H1 (cell line): Measurements from ENCODE around the gene CNRIP1. TPM values are rescaled to one million over a fixed set of nuclear protein-coding genes. Genes with fewer than 3 reads are reported as not detected.

Experiments used
- CTCF ChIA-PET: fragments of 300-600 bp; sonication (Branson Sonifier 250); formaldehyde crosslinking; loops from one replicate; lab custom pipeline; 2021; ENCODE audit not compliant: partially characterized antibody; lab: Charles Lee
- POLR2A ChIA-PET: fragments of 300-600 bp; sonication (Branson Sonifier 250); formaldehyde crosslinking; loops from one replicate; lab custom pipeline; 2021; ENCODE audit warnings: inconsistent platforms; ENCODE audit not compliant: partially characterized antibody; lab: Charles Lee
- DNase-seq, 2 experiments: peaks; one replicate each; pipeline versions ENCODE4 v3.0.0 to v3.0.0-alpha.2; 2010 to 2022; ENCODE audit warnings: low spot score in 2 of 2, low read depth in 1 of 2, mixed read lengths in 1 of 2
- FAIRE-seq: peaks from 2 replicates; lab custom pipeline; 2011; peaks lifted over from hg19 to GRCh38; lab: Jason Lieb, UNC
- H2AFZ ChIP-seq: 2 replicates; pipeline ENCODE4 v1.8.1; 2012; ENCODE audit warnings: low read length, inconsistent platforms
- H2AK5ac ChIP-seq: 2 replicates; pipeline ENCODE4 v1.6.1; 2013; ENCODE audit warnings: low read depth, low read length
- H2BK120ac ChIP-seq: replicated peaks from 2 replicates; pipeline ENCODE3; 2013; ENCODE audit warnings: low read depth, low read length, inconsistent platforms
- H2BK12ac ChIP-seq: 2 replicates; pipeline ENCODE4 v1.6.1; 2013; ENCODE audit warnings: low read depth, low read length
- H2BK15ac ChIP-seq: 2 replicates; pipeline ENCODE4 v1.6.1; 2013; ENCODE audit warnings: low read length
- H2BK20ac ChIP-seq: 2 replicates; pipeline ENCODE4 v1.6.1; 2013; ENCODE audit warnings: low read length
- H2BK5ac ChIP-seq: 2 replicates; pipeline ENCODE4 v1.6.1; 2013; ENCODE audit warnings: low read depth, low read length
- H3K14ac ChIP-seq: 2 replicates; pipeline ENCODE4 v1.6.1; 2013; ENCODE audit warnings: inconsistent platforms; ENCODE audit not compliant: insufficient read length
- H3K18ac ChIP-seq: 2 replicates; pipeline ENCODE4 v1.6.1; 2013; ENCODE audit warnings: low read length; ENCODE audit errors: extremely low read depth
- H3K23ac ChIP-seq: 2 replicates; pipeline ENCODE4 v1.6.1; 2013; ENCODE audit warnings: inconsistent platforms; ENCODE audit not compliant: insufficient read length
- H3K23me2 ChIP-seq: 2 replicates; pipeline ENCODE4 v1.6.1; 2013; ENCODE audit warnings: low read depth, low read length
- H3K27ac ChIP-seq: 2 replicates; pipeline ENCODE4 v1.6.1; 2011; ENCODE audit warnings: low read depth, low read length, inconsistent platforms
- H3K27me3 ChIP-seq, 4 experiments: replicated peaks in 1 of 4; 1 replicate in 1 of 4; 2 replicates in 3 of 4; pipeline versions ENCODE4 v1.6.1 to v1.8.1; 2011 to 2013; ENCODE audit warnings: low read length in 3 of 4, mild to moderate bottlenecking in 3 of 4, inconsistent platforms in 2 of 4, mixed read lengths in 2 of 4, moderate library complexity in 1 of 4; ENCODE audit not compliant: control insufficient read depth in 3 of 4, insufficient read depth in 3 of 4; ENCODE audit errors: extremely low read depth in 1 of 4
- H3K36me3 ChIP-seq, 4 experiments: 2 replicates each; pipeline versions ENCODE4 v1.6.1 to v1.8.1; 2011 to 2013; ENCODE audit warnings: mild to moderate bottlenecking in 4 of 4, low read length in 3 of 4, moderate library complexity in 2 of 4, control low read depth in 1 of 4, inconsistent platforms in 1 of 4; ENCODE audit not compliant: insufficient read depth in 4 of 4, control insufficient read depth in 2 of 4
- H3K4ac ChIP-seq: replicated peaks from 2 replicates; pipeline ENCODE3; 2013; ENCODE audit warnings: low read length, low read depth, mixed read lengths, inconsistent platforms; ENCODE audit not compliant: insufficient read length
- H3K4me1 ChIP-seq, 4 experiments: replicated peaks in 1 of 4; 1 replicate in 1 of 4; 2 replicates in 3 of 4; pipeline versions ENCODE4 v1.6.1 to v1.8.1; 2011 to 2013; ENCODE audit warnings: low read length in 3 of 4, inconsistent platforms in 2 of 4, mixed read lengths in 1 of 4; ENCODE audit not compliant: insufficient read depth in 4 of 4, control insufficient read depth in 3 of 4
- H3K4me2 ChIP-seq, 2 experiments: 2 replicates each; pipeline versions ENCODE4 v1.6.1 to v1.8.1; 2011 to 2013; ENCODE audit warnings: low read depth in 2 of 2, low read length in 2 of 2, control low read depth in 1 of 2, inconsistent platforms in 1 of 2, mild to moderate bottlenecking in 1 of 2; ENCODE audit not compliant: insufficient read depth in 1 of 2
- H3K4me3 ChIP-seq, 4 experiments: fragments of 200-600, 300-600 bp in 1 of 4; sonication (generic), shearing (Covaris generic), sonication (Bioruptor Twin) in 1 of 4; 2 replicates each; pipeline versions ENCODE4 v1.5.1 to v1.8.1; 2011 to 2016; ENCODE audit warnings: low read length in 4 of 4, low read depth in 3 of 4, control low read depth in 2 of 4, inconsistent platforms in 2 of 4, mild to moderate bottlenecking in 2 of 4, mixed read lengths in 1 of 4, moderate library complexity in 1 of 4; ENCODE audit not compliant: insufficient read depth in 2 of 4; ENCODE audit errors: extremely low read depth in 1 of 4
- H3K56ac ChIP-seq: replicated peaks from 2 replicates; pipeline ENCODE3; 2013; ENCODE audit warnings: low read depth, mild to moderate bottlenecking, mixed read lengths, low read length, inconsistent platforms; ENCODE audit not compliant: insufficient read length
- H3K79me1 ChIP-seq: 2 replicates; pipeline ENCODE4 v1.6.1; 2013; ENCODE audit warnings: low read depth, low read length, control low read depth
- H3K79me2 ChIP-seq, 2 experiments: 2 replicates each; pipeline versions ENCODE4 v1.6.1 to v1.8.1; 2012 to 2013; ENCODE audit warnings: low read length in 2 of 2, mild to moderate bottlenecking in 2 of 2, inconsistent platforms in 1 of 2; ENCODE audit not compliant: insufficient read depth in 2 of 2, control insufficient read depth in 1 of 2
- H3K9ac ChIP-seq, 4 experiments: replicated peaks in 1 of 4; 1 replicate in 1 of 4; 2 replicates in 3 of 4; pipeline versions ENCODE4 v1.6.1 to v1.8.1; 2011 to 2013; ENCODE audit warnings: low read depth in 3 of 4, low read length in 3 of 4, control low read depth in 2 of 4, mild to moderate bottlenecking in 2 of 4, moderate library complexity in 2 of 4, inconsistent platforms in 1 of 4; ENCODE audit errors: extremely low read depth in 1 of 4
- H3K9me3 ChIP-seq, 2 experiments: 2 replicates each; pipeline versions ENCODE4 v1.6.1 to v1.8.1; 2012 to 2013; ENCODE audit warnings: mild to moderate bottlenecking in 2 of 2, moderate library complexity in 2 of 2, control low read depth in 1 of 2, inconsistent platforms in 1 of 2, low read depth in 1 of 2, low read length in 1 of 2, mixed read lengths in 1 of 2; ENCODE audit not compliant: insufficient read depth in 2 of 2
- H4K20me1 ChIP-seq, 2 experiments: replicated peaks in 1 of 2; 2 replicates each; pipeline versions ENCODE3 to v1.8.1; 2011 to 2013; ENCODE audit warnings: inconsistent platforms in 2 of 2, low read length in 2 of 2, mild to moderate bottlenecking in 1 of 2; ENCODE audit not compliant: insufficient read depth in 2 of 2, control insufficient read depth in 1 of 2
- H4K5ac ChIP-seq: 2 replicates; pipeline ENCODE4 v1.6.1; 2013; ENCODE audit warnings: low read length, low read depth, mixed read lengths, inconsistent platforms; ENCODE audit not compliant: insufficient read length
- H4K8ac ChIP-seq: 2 replicates; pipeline ENCODE4 v1.8.0; 2013; ENCODE audit warnings: mild to moderate bottlenecking, moderate library complexity, low read length, inconsistent platforms; ENCODE audit not compliant: insufficient read depth; ENCODE audit errors: extremely low read depth
- H4K91ac ChIP-seq: replicated peaks from 2 replicates; pipeline ENCODE3; 2013; ENCODE audit warnings: low read length, mixed read lengths, inconsistent platforms; ENCODE audit not compliant: insufficient read length
- HDAC2 ChIP-seq, 2 experiments: fragments of 300-600 bp in 1 of 2; sonication (generic) in 1 of 2; IDR thresholded peaks; 2 replicates each; pipeline ENCODE4 v1.6.1; 2011 to 2012; ENCODE audit warnings: low read depth in 2 of 2, low read length in 2 of 2, mild to moderate bottlenecking in 2 of 2, moderate library complexity in 2 of 2, borderline replicate concordance in 1 of 2, inconsistent platforms in 1 of 2
- JUN ChIP-seq: IDR thresholded peaks from 2 replicates; pipeline ENCODE4 v1.6.1; 2011; ENCODE audit warnings: low read depth, mild to moderate bottlenecking, improper control_type of control experiment, low read length
- MAFK ChIP-seq: IDR thresholded peaks from 2 replicates; pipeline ENCODE4 v1.6.1; 2012; ENCODE audit warnings: low read depth, mild to moderate bottlenecking, improper control_type of control experiment, low read length
- SAP30 ChIP-seq: fragments of 300-600 bp; sonication (generic); IDR thresholded peaks from 2 replicates; pipeline ENCODE4 v1.7.1; 2012; ENCODE audit warnings: low read length, moderate library complexity, mild to moderate bottlenecking, inconsistent platforms; ENCODE audit not compliant: insufficient read depth, insufficient replicate concordance
- SP1 ChIP-seq: IDR thresholded peaks from 2 replicates; pipeline ENCODE4 v1.6.1; 2011; ENCODE audit warnings: low read depth, low read length
- SP2 ChIP-seq: IDR thresholded peaks from 2 replicates; pipeline ENCODE4 v1.6.1; 2012; ENCODE audit warnings: mild to moderate bottlenecking, low read length, inconsistent platforms
- SRF ChIP-seq: IDR thresholded peaks from 2 replicates; pipeline ENCODE4 v1.6.1; 2011; ENCODE audit warnings: mild to moderate bottlenecking, low read depth, low read length, moderate library complexity
- TAF1 ChIP-seq: IDR thresholded peaks from 2 replicates; pipeline ENCODE4 v1.6.1; 2011; ENCODE audit warnings: mild to moderate bottlenecking, low read depth, low read length
- WGBS, 2 experiments: shearing (Covaris generic) in 1 of 2; methylation state at CpG; one replicate each; pipeline versions ENCODE4 v1.1.6 to v1.1.7; 2013 to 2015; ENCODE audit warnings: low lambda C conversion rate in 2 of 2, mixed read lengths in 2 of 2, inconsistent platforms in 1 of 2, low coverage in 1 of 2, missing lambda C conversion rate in 1 of 2; ENCODE audit not compliant: insufficient replicate concordance in 2 of 2, insufficient coverage in 1 of 2, insufficient read length in 1 of 2; ENCODE audit errors: extremely low coverage in 1 of 2, missing lambda C conversion rate in 1 of 2; 5-methylcytosine and 5-hydroxymethylcytosine counted together
- polyA plus RNA-seq, 7 experiments: library from polyadenylated mRNA; depleted of rRNA in 3 of 7; stranded (reverse) in 5 of 7; unstranded in 2 of 7; fragments of >200 nt in 5 of 7; fragments of 200-250 nt in 2 of 7; gene quantifications; 1 replicate in 5 of 7; 2 replicates in 1 of 7; 4 replicates in 1 of 7; pipeline versions ENCODE4 v1.2.1 to v1.2.3, GENCODE V29; 2011 to 2013; ENCODE audit warnings: missing spikeins in 2 of 7, mixed read lengths in 2 of 7
- total RNA-seq: library from RNA; stranded (reverse); fragmentation: NEBNext Ultra II Directional; extraction: Animal tissue kit (Norgen Biotek cat#: 25700); gene quantifications from 2 replicates; pipeline ENCODE4 v1.2.1, GENCODE V29; 2021
- TF ChIP-seq, protein P1 (sequence below): IDR thresholded peaks from 2 replicates; pipeline ENCODE4 v1.6.1; 2012; ENCODE audit warnings: low read length, inconsistent platforms

The CNRIP1 gene
- total and polyA plus RNA-seq, 2 of the 8 experiments (the other 6 are each of a cell fraction or from before 2014, with no cell fraction given): 4.6 to 7.0 TPM

DNA sequence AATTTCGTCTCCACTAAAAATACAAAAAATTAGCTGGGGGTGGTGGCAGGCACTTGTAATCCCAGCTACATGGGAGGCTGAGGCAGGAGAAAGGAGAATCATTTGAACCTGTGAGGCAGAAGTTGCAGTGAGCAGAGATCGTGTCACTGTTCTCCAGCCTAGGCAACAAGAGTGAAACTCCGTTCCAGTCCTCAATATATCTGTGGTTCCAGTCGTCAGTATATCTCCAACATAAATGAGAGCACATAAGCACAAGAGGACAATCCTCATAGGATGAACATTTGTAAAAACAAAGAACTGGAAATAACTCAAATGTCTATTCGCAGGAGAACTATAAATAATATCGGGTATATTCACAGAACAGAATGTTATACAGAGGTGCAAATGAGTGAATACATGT lies 32.2 kb upstream of the CNRIP1 start:
- H4K5ac ChIP-seq: no peak overlapping the region
- POLR2A ChIA-PET: no interaction called here

More for the DNA sequence above, 32.2 kb upstream of the CNRIP1 start:
- no peaks in the 10 kb centered on the region for H3K36me3 ChIP-seq
- DNase-seq (no peak), FAIRE-seq (no peak)
- no peaks in the 10 kb centered on the region for H3K79me1 ChIP-seq
- WGBS, 2 experiments: 86% methylated on average over 6 of the region's 6 CpGs; no CpG with 5 or more reads in 1 of the 2 experiments
- H2BK12ac ChIP-seq: no peak overlapping the region
- H4K8ac ChIP-seq: no peak overlapping the region
- H3K4ac ChIP-seq: no peak overlapping the region
- H3K4me2 ChIP-seq: no peak overlapping the region
- no peak overlapping the region for H2AFZ ChIP-seq
- H2BK20ac ChIP-seq: no peak overlapping the region
- no peaks in the 10 kb centered on the region; a peak in 1 of 4 replicates for H3K9me3 ChIP-seq
- no peak overlapping the region for H3K9ac ChIP-seq
- no peak overlapping the region for H2AK5ac ChIP-seq
- no peak for TF ChIP-seq SP2
- no peak for TF ChIP-seq SAP30
- TF ChIP-seq SP1: no peak
- TF ChIP-seq MAFK: no peak
- no peak for TF ChIP-seq SRF
- no peak for TF ChIP-seq JUN
- TF ChIP-seq TAF1: no peak
- TF ChIP-seq, protein P1, sequence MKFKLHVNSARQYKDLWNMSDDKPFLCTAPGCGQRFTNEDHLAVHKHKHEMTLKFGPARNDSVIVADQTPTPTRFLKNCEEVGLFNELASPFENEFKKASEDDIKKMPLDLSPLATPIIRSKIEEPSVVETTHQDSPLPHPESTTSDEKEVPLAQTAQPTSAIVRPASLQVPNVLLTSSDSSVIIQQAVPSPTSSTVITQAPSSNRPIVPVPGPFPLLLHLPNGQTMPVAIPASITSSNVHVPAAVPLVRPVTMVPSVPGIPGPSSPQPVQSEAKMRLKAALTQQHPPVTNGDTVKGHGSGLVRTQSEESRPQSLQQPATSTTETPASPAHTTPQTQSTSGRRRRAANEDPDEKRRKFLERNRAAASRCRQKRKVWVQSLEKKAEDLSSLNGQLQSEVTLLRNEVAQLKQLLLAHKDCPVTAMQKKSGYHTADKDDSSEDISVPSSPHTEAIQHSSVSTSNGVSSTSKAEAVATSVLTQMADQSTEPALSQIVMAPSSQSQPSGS: no peak
- TF ChIP-seq HDAC2 (IDR thresholded peaks at IDR 0.05; ENCODE audit: borderline replicate concordance in 1 of 2, low read depth in 2 of 2, low read length in 2 of 2): no peak
- H3K18ac ChIP-seq: no peak overlapping the region
- no peaks in the 10 kb centered on the region for H3K23me2 ChIP-seq
- H4K20me1 ChIP-seq: no peaks in the 10 kb centered on the region
- H2BK15ac ChIP-seq: no peak overlapping the region
- no peaks in the 10 kb centered on the region for H3K79me2 ChIP-seq
- H3K27ac ChIP-seq: no peak overlapping the region
- H3K4me3 ChIP-seq: no peak overlapping the region
- no peak overlapping the region for H3K56ac ChIP-seq
- no peaks in the 10 kb centered on the region for H3K27me3 ChIP-seq
- no peak overlapping the region for H2BK5ac ChIP-seq
- no peak overlapping the region for H3K14ac ChIP-seq
- CTCF ChIA-PET: interaction anchor here (0.6 to 1.2 kb wide), 3 partner anchors 8 to 93 kb away, joined by 3 to 4 read pairs (median 3); no protein-coding TSS in a partner anchor
- H4K91ac ChIP-seq: no peak overlapping the region
- no peaks in the 10 kb centered on the region for H3K4me1 ChIP-seq
- no peak overlapping the region for H3K23ac ChIP-seq
- no peak overlapping the region for H2BK120ac ChIP-seq
